NCI-H460 (cell line): ENCODE measurements around the gene HIGD1B. TPM values are rescaled to one million over a fixed set of nuclear protein-coding genes. Genes with fewer than 3 reads are reported as not detected.
"Not testable (repeated sequence)": the region's sequence is repeated elsewhere in the genome, so short reads cannot be mapped to it uniquely, and the experiment has no call there.

Experiments
- DNase-seq: peaks from one replicate; pipeline ENCODE4 v3.0.0-alpha.2; 2016; ENCODE audit warnings: low read depth; ENCODE audit errors: extremely low read depth
- polyA plus RNA-seq: library from polyadenylated mRNA; depleted of rRNA; stranded (reverse); fragments of >200 nt; gene quantifications from 2 replicates; pipeline ENCODE4 v1.2.3, GENCODE V29; 2014; cell fraction: nucleus; rRNA removed
- total RNA-seq: library from RNA; depleted of rRNA; stranded (reverse); fragments of >200 nt; shearing (Covaris generic); gene quantifications from 2 replicates; pipeline ENCODE4 v1.2.3, GENCODE V29; 2014; rRNA removed

Gene HIGD1B
- total RNA-seq: not detected in 2 replicates
- polyA plus RNA-seq: not detected in 2 replicates

GRCh38 chr17:44847586-44847985 lies at the start of gene HIGD1B:
TSS of gene HIGD1B (plus strand) at chr17:44847883. CDS start at chr17:44848153, 270 bp downstream.
- DNase-seq: no peak

GRCh38 chr17:44798356-44798755 lies 49.3 kb upstream of the HIGD1B start:
- no peak for DNase-seq

- DNase-seq: no peak
Measured at GRCh38 chr17:44801880-44802279, 45.8 kb upstream of the HIGD1B start.

- no peak for DNase-seq
Measured at GRCh38 chr17:44804302-44805089, 43.2 kb upstream of the HIGD1B start.

- no peak for DNase-seq
Measured at GRCh38 chr17:44807093-44807816, 40.4 kb upstream of the HIGD1B start.

- DNase-seq: no peak
Measured at GRCh38 chr17:44807817-44808155, 39.9 kb upstream of the HIGD1B start.

GRCh38 chr17:44808156-44808555 lies 39.5 kb upstream of the HIGD1B start:
- DNase-seq: no peak

- DNase-seq: not testable (repeated sequence)
Measured at GRCh38 chr17:44808656-44809388, 38.9 kb upstream of the HIGD1B start.

GRCh38 chr17:44812263-44812662 lies 35.4 kb upstream of the HIGD1B start:
- no peak for DNase-seq

- not testable (repeated sequence) for DNase-seq
Measured at GRCh38 chr17:44818508-44818907, 29.2 kb upstream of the HIGD1B start.

- DNase-seq: peak; percentile 43
Measured at GRCh38 chr17:44820631-44821212, 27.0 kb upstream of the HIGD1B start.

GRCh38 chr17:44825236-44825635 lies 22.4 kb upstream of the HIGD1B start:
- DNase-seq: not testable (repeated sequence)

GRCh38 chr17:44826123-44826790 lies 21.4 kb upstream of the HIGD1B start:
- DNase-seq: no peak

GRCh38 chr17:44827863-44828262 lies 19.8 kb upstream of the HIGD1B start:
- DNase-seq: no peak

GRCh38 chr17:44828919-44829522 lies 18.7 kb upstream of the HIGD1B start:
- no peak for DNase-seq

- no peak for DNase-seq
Measured at GRCh38 chr17:44829523-44830358, 17.9 kb upstream of the HIGD1B start, which contains the start of gene GJC1. TSS of gene GJC1 (minus strand) at chr17:44830287. CDS start at chr17:44805817, 24,470 bp downstream.

GRCh38 chr17:44830359-44831288 lies 17.1 kb upstream of the HIGD1B start:
- no peak for DNase-seq

- no peak for DNase-seq
Measured at GRCh38 chr17:44831371-44831770, 16.3 kb upstream of the HIGD1B start.
